Bladder microvascular endothelial cell (primary cell): ENCODE data around the gene TMEM202. TPM values are rescaled to one million over a fixed set of nuclear protein-coding genes. Genes with fewer than 3 reads are reported as not detected.

Source experiments
- total RNA-seq: library from RNA; depleted of rRNA; stranded (reverse); fragments of >200 nt; gene quantifications from 2 replicates; pipeline ENCODE4 v1.2.3, GENCODE V29; 2014

The TMEM202 gene
- total RNA-seq: not detected in 2 replicates

GRCh38 chr15:72397796-72398588, at the start of gene TMEM202:
Gene TMEM202, plus strand, starts transcription at chr15:72398305. Its CDS starts 22 bp downstream, at chr15:72398327.

GRCh38 chr15:72375846-72376581, 22.1 kb upstream of the TMEM202 start, which contains the start of gene HEXA:
Gene HEXA, minus strand, starts transcription at chr15:72376014. Its CDS starts 42 bp downstream, at chr15:72375972.

Other genes with a start within 250 kb of the TMEM202 start
- gene GRAMD2A, start 200.5 kb upstream of the TMEM202 start, total RNA-seq: 0.16 and 0.19 TPM in 2 replicates
- gene PKM, start 167.1 kb upstream of the TMEM202 start, total RNA-seq: 820 and 1,418 TPM in 2 replicates
- 7.8 and 21.5 TPM in 2 replicates for gene PARP6, start 125.8 kb upstream of the TMEM202 start, total RNA-seq
- 0.06 TPM in 1 of 2 replicates, not detected in the other for gene CELF6, start 78.1 kb upstream of the TMEM202 start, total RNA-seq
- 57.5 and 90.6 TPM in 2 replicates for gene HEXA, start 22.3 kb upstream of the TMEM202 start, total RNA-seq
- 13.8 and 112 TPM in 2 replicates for gene ARIH1, start 76.0 kb downstream of the TMEM202 start, total RNA-seq